Jurkat, Clone E6-1 (cell line): ENCODE results near the gene EYS.
"Not testable (repeated sequence)": the region's sequence is repeated elsewhere in the genome, so short reads cannot be mapped to it uniquely, and the experiment has no call there.

Experiments
- DNase-seq: peaks from one replicate; pipeline ENCODE4 v3.0.0-alpha.2; 2011; ENCODE audit warnings: low read depth, low spot score
- H3K4me3 ChIP-seq: 2 replicates; pipeline ENCODE4 v1.5.1; 2011; ENCODE audit warnings: mild to moderate bottlenecking, low read length, control low read depth, moderate library complexity

The EYS gene

DNA sequence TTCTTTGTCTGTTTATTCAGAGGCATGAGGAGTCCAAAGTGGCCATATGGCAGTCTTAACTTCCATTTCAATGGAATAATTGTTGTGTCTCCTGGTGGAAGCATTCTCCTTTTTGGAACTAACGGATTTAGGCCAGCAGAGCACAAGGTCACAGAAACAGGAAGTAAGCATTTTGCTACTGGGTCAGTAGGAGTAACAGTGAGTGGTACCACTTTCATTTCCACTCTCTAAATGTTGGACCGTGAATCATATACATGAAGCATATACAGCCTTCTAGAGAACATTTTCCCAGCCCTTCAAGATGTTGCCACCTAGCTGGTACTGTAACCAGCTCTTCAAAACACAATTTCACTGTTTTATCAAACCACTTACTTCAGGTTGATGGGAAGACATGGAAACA, 182.8 kb downstream of the EYS start:
- DNase-seq: no peak
- no peak overlapping the region for H3K4me3 ChIP-seq

DNA sequence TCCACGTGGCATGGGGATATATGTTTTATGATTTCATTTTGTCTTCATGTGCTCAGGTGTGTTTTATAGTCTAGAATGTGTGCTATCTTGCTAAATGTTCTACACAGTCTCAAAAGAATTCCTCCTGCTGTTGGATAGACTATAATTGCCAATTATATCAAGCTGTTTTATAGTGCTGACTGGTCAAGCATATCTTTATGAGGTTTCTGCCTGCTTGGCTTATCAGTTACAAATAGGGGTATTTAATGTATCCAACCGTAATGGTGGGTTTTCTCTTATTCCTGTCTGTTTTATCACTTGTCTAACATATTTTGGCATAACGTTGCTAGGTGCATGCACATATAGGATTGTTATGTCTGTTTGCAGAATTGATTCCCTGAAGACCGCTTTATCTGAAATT, 201.3 kb downstream of the EYS start:
- no peak for DNase-seq
- H3K4me3 ChIP-seq: no peak overlapping the region

DNA sequence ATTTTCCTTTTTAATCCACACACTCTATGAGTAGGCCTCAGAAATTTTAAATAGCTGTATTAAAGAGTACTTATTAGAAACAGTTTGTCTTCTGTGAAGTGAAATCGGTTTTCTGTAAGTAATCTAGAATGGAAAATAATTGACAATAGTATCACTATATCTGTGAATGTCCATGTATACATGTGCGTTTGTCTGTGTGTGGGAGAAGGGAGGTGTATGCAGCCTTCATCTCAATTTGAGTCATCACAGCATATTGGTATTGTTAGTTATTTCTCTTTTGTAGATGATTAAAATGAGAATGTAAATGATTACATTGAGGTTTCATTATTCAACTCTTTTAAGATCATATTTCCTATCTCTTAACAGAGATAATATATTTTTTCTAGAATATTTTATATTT, 206.0 kb downstream of the EYS start:
- no peak overlapping the region for H3K4me3 ChIP-seq
- DNase-seq: no peak

DNA sequence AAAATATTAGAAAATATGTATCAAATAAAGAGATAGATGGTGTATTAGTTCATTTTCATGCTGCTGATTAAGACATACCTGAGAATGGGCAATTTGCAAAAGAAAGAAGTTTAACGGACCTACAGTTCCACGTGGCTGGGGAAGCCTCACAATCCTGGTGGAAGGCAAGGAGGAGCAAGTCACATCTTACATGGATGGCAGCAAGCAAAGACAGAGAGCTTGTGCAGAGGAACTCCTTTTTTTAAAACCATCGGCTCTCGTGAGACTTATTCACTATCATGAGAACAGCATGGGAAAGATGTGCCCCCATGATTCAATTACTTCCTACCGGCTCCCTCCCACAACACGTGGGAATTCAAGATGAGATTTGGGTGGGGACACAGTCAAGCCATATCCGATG, 223.4 kb downstream of the EYS start:
- DNase-seq, H3K4me3 ChIP-seq: not testable (repeated sequence)

DNA sequence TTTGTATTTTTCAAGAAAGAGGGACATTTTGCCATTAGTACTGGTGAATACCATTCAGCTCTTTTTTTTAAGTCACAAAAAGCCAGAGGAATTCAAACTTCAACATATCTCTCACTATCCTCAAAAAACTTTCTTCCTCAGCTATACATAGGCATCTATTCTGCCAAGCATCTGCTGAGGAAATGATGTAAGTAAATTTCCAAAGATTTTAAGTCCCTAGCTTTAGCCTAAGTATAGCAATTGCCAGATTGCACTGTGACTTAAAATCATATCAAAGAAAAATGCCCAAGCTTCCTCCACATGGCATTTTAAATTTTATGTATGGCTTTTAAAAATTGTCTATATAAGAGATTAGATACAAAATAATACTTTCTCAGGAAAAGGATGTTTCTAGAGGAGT, 237.4 kb downstream of the EYS start:
- DNase-seq: no peak
- H3K4me3 ChIP-seq: no peak overlapping the region

DNA sequence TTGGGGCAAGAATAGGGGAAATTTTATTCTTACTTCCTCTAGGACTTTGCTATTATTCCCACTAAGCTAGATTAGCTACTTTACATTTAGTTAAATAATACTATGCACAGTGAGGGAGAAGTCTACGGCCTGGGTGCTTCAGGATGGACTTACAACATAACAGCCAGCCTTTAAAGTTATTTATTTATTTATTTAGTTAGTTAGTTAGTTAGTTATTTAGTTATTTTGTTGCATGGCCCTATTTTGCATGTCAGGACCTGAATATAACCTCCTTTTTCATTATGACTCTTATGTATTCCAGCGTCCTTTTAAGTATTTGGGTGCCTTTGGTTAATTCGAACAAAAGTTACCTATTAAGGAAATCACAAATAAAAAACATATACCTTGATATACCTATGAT, 238.7 kb downstream of the EYS start:
- DNase-seq: no peak
- H3K4me3 ChIP-seq: no peak overlapping the region

DNA sequence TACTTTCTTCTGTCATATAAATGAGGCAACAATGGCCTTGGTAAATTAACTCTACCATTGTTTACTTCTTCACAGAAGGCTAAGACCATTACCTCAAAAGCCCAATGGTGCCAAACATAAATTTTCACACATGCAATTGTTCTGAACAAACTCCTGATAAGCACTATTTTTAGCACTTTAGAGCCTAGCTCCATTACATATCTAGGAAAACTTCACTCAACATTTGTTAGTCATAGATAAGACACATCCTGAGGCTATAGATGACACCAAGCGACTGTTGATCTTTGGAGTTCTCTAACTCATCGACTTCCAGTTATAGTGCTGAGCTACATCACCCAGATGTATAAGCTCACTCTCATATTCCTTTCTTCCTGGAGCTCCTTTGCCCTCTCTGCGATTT, 245.9 kb downstream of the EYS start:
- DNase-seq: no peak
- no peak overlapping the region for H3K4me3 ChIP-seq

DNA sequence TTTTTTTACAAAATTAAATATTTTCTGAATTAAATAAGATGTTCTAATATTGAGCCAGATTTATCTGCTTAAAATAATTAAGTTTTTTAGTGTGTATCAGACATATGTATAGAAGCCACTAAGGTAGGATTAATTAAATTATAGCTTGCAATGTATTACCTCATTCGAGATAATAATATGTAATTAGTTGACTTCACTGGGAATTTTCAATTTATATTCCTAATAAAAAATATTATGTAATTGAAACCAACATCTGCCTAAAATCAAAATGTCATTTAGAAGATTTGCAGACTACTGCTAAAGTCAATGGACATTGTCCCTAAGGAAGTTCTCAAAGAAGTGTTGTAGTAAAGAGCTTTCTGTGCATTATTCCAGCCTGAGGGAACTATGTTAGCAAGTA, 254.7 kb downstream of the EYS start:
- no peak overlapping the region for H3K4me3 ChIP-seq
- DNase-seq: no peak

DNA sequence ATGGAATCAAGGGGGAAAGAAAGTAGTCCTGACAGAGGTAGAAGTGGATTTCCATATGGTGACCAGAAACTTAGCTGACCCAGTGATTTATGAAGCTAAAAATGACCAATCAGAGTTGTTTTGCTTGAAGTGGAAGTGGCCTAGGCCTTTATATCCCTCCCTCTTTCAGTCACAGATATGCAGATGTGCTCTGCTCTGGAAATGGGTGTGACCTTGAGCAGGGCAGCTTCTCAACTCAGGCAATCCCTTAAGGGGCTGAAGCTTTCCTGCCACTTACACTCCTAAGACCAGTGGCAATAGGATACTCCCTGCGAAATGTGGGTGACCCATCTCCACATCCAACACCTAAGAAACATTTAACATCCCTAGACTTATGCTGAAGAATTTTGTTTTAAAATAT, 256.6 kb downstream of the EYS start:
- no peak for DNase-seq

DNA sequence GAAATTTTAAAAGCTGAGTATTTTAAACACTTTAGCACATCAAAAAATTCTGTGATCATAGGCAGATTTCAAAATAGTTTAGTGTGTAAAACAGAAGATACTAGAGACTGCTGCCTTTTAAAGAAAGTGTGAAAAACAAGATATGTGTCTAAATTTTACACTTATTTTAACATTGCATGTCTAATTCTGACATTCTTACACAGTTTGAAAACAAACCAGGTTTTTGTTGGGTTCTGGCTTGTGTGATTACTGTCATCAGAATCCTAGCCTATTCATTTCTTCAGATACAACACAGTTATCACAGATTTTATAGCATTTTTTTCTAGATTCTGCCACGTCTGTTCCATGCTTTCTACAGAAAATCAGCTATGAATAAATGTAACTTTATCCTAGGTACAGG, 257.1 kb downstream of the EYS start:
- no peak overlapping the region for H3K4me3 ChIP-seq
- no peak for DNase-seq

More for the DNA sequence above, 256.6 kb downstream of the EYS start:
- H3K4me3 ChIP-seq: no peak overlapping the region

DNA sequence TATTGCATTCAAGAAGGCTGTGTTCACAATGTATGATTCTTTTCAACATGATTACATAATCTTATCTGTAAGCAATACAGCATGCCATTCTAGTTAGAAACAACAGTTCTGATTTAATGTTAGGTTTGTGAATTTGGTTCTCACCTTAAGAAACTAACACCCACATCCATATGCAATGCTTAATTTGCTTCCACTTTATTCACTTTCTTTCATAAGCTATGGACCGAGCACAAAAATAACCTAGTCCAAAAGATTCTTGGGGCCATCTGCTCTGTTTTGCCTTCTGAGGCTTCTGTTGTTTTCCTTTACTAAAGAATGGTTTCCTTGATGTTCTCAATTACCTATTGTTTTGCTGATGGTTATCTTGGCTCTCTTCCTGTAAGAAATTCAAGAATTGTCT, 258.2 kb downstream of the EYS start:
- DNase-seq: no peak
- H3K4me3 ChIP-seq: no peak overlapping the region

DNA sequence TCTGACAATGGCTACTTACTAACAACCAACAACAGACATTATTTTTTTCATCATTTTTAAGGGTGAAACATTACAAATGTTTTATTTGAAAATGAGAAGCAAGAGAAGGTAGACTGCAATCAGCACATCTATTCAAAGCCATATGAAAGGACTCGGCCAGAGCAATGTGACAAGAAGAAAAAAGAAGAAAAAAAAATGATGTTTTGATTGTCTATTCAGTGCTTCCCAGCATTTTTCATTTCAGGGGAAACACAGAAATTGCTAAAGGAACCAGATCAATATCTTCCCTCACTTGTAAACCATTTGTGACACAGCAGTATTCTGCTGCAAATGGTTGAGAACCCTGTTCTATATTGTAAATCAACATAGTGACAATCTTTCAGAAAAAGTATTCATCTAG, 270.7 kb downstream of the EYS start:
- no peak overlapping the region for H3K4me3 ChIP-seq
- DNase-seq: no peak

DNA sequence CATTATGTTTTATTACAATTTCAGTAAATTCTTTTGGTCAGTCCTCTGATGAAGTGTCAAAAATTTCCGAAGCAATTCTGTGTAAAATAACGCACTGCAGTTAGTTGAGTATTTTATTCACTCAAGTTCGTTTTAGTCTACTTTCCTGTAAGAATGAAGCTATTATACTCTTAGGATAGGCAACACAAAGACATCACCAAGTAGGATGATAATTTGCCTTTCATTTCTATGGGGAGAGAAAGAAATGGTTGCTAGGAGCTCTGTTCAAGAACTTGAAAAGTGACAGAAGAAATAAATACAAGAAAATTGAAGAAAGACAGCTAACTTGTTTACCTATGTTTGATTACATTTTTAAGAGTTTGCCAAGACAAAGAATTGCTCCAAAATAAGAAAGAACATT, 290.4 kb downstream of the EYS start:
- no peak for DNase-seq

DNA sequence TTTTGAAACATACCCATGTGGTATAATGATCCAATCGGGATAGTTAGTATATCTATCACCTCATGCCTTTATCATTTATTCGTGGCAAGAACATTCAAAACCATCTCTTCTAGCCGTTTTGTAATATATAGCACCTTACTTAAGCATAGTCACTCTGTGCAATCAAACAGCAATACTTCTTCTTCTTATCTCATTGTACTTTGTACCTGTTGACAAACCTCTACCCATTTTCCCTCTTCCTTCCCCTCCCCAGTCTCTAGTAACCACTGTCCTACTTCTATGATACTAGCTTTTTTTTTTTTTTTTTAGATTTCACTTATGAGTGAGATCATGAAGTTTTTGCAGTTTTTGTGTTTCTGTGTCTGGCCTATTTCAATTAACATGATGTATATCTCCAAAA, 296.7 kb downstream of the EYS start:
- no peak for DNase-seq
- H3K4me3 ChIP-seq: no peak overlapping the region

More for the DNA sequence above, 290.4 kb downstream of the EYS start:
- H3K4me3 ChIP-seq: no peak overlapping the region

DNA sequence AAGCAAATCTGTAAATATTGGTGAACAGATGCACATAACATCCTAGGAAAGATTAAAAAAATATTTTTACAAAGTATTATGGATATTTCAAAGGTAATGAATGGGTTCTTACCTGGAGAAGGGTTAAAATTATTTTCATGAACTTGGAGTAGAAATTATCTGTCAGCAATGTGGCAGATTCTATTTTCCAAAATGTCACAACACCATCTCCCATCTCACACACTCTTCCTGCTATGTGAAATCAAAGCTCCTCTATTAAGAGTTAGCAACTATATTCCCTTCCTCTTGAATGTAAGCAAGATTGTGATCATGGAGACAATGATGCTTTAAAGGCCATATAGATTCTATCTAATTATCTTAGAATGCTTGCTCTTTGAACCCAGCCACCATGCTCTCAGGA, 304.5 kb downstream of the EYS start:
- DNase-seq: no peak
- H3K4me3 ChIP-seq: no peak overlapping the region

DNA sequence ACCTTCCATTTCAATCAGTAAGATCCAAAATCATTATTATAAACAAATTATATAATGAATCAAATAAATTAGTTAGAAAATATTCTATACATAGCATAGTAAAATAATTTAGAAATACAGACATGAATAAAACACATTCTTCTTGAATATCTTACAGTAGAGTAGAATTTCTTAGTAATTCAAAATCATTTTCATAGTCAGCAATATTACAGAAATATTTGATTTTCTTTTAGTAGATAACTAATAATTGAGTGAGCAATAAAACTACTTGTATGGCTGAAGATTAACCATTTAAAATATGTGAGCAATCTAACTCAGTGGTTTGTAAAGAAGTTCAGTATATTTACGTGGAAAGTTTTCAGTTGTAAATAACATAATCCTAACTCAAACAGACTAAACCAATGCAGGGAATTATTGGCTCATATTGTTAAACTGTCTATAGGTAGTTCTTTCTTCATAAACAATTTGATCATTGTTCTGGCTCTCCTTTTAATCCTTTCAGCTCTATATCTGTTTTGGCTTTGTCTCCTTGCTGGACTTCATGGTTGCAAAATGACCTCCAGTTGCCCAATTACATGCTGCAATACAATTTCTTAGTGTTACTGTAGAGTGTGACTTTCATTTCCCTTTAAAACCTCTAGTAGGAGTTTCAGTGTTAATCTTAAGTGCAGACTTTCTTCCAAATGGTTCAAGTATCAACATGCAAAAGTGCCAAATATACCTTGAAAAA, 307.5 kb downstream of the EYS start:
- H3K4me3 ChIP-seq: no peak overlapping the region
- DNase-seq: no peak

DNA sequence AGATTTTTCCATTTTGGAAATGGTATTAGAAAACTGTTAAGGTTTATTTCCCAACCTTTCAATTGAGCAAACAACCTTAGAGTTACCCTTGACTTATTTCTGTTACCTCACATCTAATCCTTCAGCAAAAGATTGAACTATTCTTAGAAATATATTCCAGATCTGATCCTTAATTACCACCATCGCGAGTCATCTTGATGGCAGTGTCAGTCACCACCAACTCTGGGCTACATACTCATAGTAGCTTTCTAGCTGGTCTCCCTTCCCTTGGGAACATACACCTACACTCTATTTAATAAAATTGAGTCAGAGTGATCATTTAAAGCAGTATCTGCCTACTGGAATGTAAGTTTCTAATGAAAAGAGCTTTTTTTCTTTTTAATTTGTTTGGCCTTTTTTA, 308.2 kb downstream of the EYS start:
- no peak overlapping the region for H3K4me3 ChIP-seq
- no peak for DNase-seq

DNA sequence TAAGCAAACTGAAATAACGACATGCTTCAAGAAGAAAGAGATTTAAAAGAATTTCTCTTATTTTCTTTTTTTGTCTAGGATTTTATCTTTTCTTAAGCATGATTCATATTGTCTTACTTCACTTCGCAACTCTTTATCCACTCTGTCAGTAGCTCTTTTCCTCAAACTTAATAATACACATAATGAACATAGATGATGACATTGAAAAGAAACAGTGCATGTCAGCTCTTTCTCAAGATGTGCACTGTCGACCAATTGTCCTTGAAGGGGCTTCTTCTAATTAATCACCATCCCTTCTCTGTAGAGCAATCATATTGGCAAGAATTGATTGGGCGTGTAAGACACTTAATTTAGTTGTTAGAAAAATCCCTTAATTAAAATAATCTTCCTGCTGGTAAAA, 356.5 kb downstream of the EYS start:
- DNase-seq: no peak
- no peak overlapping the region for H3K4me3 ChIP-seq

DNA sequence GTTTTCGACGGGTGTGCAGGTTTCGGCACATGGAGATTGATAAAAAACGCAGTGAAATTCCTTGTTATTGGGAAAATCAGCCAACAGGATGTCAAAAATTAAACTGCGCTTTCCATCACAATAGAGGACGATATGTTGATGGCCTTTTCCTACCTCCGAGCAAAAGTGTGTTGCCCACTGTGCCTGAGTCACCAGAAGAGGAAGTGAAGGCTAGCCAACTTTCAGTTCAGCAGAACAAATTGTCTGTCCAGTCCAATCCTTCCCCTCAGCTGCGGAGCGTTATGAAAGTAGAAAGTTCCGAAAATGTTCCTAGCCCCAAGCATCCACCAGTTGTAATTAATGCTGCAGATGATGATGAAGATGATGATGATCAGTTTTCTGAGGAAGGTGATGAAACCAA, 404.4 kb downstream of the EYS start:
- not testable (repeated sequence) for DNase-seq, H3K4me3 ChIP-seq

DNA sequence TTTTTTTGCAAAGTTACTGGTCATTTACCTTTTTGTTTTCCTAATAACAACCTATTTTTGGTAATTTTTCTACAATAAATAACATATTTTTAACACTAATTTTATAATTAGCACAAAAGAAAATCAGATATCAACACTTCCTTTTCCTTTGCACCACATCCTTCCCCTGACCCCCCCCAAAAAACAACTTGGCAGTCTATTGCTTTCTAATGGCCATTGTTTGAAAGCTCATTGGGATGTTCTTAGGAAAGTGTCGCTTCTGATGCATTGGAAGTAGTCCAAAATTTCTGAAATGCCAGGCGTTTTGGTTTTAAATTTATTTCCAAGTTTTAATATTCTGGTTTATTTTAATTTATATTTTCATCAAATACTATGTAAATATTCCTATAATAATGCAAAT, 407.8 kb downstream of the EYS start:
- no peak for DNase-seq
- H3K4me3 ChIP-seq: no peak overlapping the region

DNA sequence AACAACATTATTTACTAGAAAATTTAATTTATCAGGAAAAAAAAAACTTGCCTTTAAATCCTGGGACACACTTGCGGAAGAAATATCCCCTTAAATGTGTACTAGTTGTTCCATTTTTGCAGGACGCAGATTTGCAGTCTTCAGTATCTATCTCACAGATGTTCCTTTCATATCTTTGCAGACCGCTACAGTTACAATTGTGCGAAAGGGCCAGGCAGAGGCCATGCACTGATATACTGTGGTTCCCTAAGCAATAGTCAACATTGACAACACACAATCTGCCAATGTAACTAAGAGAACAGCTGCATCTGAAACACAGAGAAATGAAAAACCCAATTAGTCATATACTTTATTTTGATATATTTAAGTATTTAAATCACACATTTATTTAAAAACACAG, 411.2 kb downstream of the EYS start:
- no peak for DNase-seq
- no peak overlapping the region for H3K4me3 ChIP-seq

DNA sequence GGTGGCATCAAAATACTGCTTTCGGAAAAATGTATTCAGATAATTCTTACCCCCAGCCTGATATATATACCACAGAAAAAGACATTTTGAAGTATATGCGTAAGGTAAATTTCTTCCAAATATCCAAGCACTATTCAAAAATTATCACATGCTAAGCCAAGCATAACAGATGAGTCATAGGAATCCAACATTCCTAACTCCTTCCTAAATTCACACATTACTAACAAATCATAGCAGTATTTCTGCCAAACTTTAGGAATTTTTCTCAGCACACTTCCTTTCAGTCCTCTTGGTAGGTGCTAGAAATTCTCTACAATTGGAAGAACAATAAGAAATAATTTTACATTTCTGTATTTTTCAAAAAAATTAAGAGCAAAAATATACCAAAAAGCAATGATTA, 417.5 kb downstream of the EYS start:
- no peak overlapping the region for H3K4me3 ChIP-seq
- DNase-seq: no peak
